Measurements from ENCODE around the gene SLC22A15. TPM values are rescaled to one million over a fixed set of nuclear protein-coding genes. Genes with fewer than 3 reads are reported as not detected.

SLC22A15 gene
- total and polyA plus RNA-seq, 8 donors: 1.5 to 4.9 (median 3.3) TPM

DNA sequence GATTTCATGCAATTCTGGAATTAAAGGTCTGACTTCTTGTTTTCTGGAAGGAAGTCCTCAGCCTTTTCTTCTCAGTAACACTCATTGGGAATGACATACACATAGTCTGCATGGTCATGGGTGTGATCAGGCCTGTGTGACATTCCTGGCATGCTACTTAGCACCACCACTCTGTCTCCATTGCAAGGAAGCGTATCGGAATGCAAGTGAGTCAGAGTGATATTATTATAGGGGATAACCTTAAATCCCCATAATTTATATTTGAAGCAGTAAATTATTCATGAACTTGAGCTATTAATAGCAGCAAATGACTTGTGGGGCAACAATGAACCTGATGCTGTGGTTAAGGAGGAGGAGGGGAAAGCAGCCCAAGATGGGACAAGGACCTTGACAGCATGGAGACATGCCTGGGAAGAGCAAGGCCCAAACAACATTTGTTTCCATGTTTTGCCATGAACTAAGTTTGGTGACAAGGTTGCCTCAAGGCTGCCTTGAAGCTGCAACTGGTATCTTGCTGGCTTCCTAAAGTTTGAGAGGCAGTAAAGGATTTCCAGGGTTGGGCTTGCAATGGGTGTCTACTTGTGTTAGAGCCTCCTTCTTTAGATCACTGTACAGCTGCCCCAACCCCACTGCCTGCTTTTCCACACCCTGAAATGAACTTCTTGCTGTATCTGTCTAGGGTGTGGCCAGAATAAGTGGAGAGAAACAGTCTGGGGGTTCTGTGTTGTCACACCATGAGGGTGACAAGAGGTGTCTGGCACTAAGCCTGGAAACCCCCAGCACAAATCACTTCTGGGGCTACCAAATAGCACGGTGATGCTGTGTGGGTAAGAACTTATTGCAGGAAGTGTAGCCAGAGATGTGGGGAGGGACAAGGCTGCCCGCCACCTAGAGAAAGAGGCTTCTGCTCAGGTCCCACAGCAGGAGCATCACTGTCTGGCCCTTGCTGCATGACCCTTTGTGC is 139.4 kb downstream of the SLC22A15 start:
- Histone ChIP-seq H3K9me3 (no peaks in the 10 kb centered on the region), H3K4me3 (no peak overlapping the region), H3K27ac (no peak overlapping the region), H3K36me3 (no peaks in the 10 kb centered on the region), H3K4me1 (no peaks in the 10 kb centered on the region), H3K27me3 (no peaks in the 10 kb centered on the region)
- FAIRE-seq (no peak), DNase-seq (no peak), ATAC-seq (no peak)
- intact Hi-C loops (cut with DNase I): no loop called here
- TF ChIP-seq, protein P1, sequence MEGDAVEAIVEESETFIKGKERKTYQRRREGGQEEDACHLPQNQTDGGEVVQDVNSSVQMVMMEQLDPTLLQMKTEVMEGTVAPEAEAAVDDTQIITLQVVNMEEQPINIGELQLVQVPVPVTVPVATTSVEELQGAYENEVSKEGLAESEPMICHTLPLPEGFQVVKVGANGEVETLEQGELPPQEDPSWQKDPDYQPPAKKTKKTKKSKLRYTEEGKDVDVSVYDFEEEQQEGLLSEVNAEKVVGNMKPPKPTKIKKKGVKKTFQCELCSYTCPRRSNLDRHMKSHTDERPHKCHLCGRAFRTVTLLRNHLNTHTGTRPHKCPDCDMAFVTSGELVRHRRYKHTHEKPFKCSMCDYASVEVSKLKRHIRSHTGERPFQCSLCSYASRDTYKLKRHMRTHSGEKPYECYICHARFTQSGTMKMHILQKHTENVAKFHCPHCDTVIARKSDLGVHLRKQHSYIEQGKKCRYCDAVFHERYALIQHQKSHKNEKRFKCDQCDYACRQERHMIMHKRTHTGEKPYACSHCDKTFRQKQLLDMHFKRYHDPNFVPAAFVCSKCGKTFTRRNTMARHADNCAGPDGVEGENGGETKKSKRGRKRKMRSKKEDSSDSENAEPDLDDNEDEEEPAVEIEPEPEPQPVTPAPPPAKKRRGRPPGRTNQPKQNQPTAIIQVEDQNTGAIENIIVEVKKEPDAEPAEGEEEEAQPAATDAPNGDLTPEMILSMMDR (IDR thresholded peaks at IDR 0.05): no peak
- 94% methylated on average over 4 of the region's 4 CpGs for WGBS, 2 donors

DNA sequence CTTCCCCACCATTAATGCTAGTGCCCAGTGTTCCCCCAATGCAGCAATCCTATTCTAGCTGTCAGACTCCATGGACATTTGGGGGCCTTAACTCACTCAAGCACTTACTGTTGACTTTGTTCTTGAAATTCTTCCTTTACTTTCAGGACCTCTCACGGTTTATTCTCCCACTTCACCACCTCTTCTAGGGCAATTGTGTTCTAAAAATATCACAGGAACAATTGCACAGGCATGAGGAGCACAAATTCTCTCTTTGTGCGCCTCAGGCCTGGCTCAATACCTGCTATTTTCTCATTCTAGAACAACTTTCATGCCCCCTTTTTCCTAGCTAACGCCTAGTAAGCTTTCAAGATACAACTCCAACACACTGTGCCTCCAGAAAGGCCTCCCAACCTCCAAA is 142.2 kb downstream of the SLC22A15 start:
- FAIRE-seq (no peak), DNase-seq (no peak), ATAC-seq (no peak)
- Histone ChIP-seq H3K27ac (no peak overlapping the region), H3K9me3 (no peaks in the 10 kb centered on the region), H3K4me1 (no peaks in the 10 kb centered on the region), H3K4me3 (no peak overlapping the region), H3K27me3 (no peaks in the 10 kb centered on the region), H3K36me3 (no peaks in the 10 kb centered on the region)
- WGBS, 2 donors: 79 to 85% methylated on average over 3 of the region's 3 CpGs
- TF ChIP-seq, protein P1 (IDR thresholded peaks at IDR 0.05): no peak
- intact Hi-C loops (cut with DNase I): no loop called here

Other genes starting within 250 kb of the SLC22A15 start
- under 1 TPM in 5 of 6 donors, not detected in 1; 0.09 to 0.59 (median 0.14) TPM for gene CASQ2, start 207.8 kb upstream of the SLC22A15 start, total RNA-seq
- gene CASQ2, start 207.8 kb upstream of the SLC22A15 start, polyA plus RNA-seq: 1 to 10 TPM; 1.0 to 1.2 TPM
- gene NHLH2, start 135.4 kb upstream of the SLC22A15 start, total RNA-seq: under 1 TPM in 2 of 6 donors, not detected in 4; 0.03 to 0.06 TPM
- gene NHLH2, start 135.4 kb upstream of the SLC22A15 start, polyA plus RNA-seq: under 1 TPM in 1 of 2 donors, not detected in 1; 0.12 TPM
- under 1 TPM in 1 of 6 donors, not detected in 5; 0.12 TPM for gene MAB21L3, start 134.9 kb downstream of the SLC22A15 start, total RNA-seq
- not detected for gene MAB21L3, start 134.9 kb downstream of the SLC22A15 start, polyA plus RNA-seq